Fibroblast of mammary gland (primary cell): ENCODE measurements around the gene GAST.
A peak's percentile ranks its signal among the peaks of the same experiment; 100 is the strongest.
"Not testable (repeated sequence)": the region's sequence is repeated elsewhere in the genome, so short reads cannot be mapped to it uniquely, and the experiment has no call there.

Experiments
- DNase-seq: peaks from one replicate; pipeline ENCODE4 v3.0.0-alpha.2; 2010; ENCODE audit warnings: low read depth
- H3K4me3 ChIP-seq: 2 replicates; pipeline ENCODE4 v1.5.1; 2011; ENCODE audit warnings: low read depth, mild to moderate bottlenecking, low read length, moderate library complexity; ENCODE audit not compliant: control insufficient read depth
- TF ChIP-seq, protein P1 (sequence below): conservative IDR thresholded peaks from 2 replicates; pipeline ENCODE4 v1.5.1; 2011; ENCODE audit warnings: low read depth, low read length, inconsistent platforms; ENCODE audit not compliant: control insufficient read depth, insufficient read depth

Gene GAST

DNA sequence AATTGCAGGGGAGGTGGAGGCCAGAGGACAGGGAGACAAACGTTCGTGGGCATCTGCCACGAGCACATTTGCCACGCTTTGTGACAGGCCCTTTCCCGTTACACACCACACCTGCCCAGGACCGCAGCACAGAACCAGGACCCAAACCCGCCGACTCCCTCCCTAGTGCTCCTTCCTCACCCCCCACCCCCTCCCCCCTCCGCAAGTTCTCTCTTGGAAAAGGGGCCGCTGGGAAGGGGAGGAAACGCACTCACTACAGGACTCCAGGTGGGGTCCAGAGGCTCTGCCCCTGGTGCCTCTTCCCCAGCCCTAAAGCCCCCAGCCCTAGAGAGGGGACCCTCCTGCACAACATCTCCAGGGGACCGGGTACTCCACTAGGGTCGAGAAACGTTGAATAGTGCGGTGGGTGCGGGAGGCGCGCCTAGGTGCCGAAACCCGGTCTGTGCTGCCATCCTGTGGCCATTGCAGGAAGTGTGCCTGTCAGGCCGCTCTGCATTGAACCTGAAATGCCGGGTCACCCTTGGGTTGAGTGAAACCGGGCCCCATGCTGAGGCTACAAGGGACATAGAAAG, 45.3 kb upstream of the GAST start:
- peak; percentile 66 for DNase-seq
- peak overlapping the region; percentile 52 for H3K4me3 ChIP-seq
- TF ChIP-seq, protein P1, sequence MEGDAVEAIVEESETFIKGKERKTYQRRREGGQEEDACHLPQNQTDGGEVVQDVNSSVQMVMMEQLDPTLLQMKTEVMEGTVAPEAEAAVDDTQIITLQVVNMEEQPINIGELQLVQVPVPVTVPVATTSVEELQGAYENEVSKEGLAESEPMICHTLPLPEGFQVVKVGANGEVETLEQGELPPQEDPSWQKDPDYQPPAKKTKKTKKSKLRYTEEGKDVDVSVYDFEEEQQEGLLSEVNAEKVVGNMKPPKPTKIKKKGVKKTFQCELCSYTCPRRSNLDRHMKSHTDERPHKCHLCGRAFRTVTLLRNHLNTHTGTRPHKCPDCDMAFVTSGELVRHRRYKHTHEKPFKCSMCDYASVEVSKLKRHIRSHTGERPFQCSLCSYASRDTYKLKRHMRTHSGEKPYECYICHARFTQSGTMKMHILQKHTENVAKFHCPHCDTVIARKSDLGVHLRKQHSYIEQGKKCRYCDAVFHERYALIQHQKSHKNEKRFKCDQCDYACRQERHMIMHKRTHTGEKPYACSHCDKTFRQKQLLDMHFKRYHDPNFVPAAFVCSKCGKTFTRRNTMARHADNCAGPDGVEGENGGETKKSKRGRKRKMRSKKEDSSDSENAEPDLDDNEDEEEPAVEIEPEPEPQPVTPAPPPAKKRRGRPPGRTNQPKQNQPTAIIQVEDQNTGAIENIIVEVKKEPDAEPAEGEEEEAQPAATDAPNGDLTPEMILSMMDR, result peak; percentile 83

DNA sequence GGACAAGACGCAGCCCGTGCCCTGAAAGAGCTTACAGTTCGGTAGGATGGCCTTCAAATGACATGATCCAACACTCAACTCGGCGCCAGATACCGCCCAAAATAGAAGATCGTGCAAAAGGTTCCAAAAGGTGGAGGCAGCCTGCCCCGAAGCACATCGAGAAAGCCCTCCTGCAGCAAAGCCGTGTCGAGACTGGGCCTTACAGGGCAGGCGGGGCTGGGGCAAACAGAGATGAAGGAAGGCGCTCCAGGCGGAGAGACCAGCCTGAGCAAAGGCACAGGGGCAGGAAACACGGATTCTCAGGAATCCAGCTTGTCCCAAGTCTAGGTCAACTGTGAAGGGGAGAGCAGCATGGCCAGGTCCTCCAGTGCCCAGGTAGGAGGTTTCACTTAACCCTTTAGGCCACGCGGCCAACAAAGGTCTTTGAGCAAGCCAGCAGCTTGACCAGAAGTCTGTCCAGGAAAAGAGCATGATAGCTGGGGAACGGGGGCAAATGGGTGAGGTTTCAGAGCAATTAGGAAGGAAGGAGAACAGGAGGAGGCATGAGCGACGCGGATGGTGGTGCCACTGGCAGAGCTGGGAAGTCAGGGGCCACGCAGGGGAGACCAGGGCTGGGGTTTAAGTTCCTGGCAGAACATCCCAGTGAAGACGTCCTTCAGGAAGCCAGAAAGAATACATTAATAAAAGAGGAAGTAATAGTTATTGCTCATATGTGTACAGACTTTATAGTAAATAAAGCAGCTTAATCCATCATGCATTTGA, 44.7 kb upstream of the GAST start:
- H3K4me3 ChIP-seq, result no peak overlapping the region
- no peak for DNase-seq
- TF ChIP-seq, protein P1, result no peak

DNA sequence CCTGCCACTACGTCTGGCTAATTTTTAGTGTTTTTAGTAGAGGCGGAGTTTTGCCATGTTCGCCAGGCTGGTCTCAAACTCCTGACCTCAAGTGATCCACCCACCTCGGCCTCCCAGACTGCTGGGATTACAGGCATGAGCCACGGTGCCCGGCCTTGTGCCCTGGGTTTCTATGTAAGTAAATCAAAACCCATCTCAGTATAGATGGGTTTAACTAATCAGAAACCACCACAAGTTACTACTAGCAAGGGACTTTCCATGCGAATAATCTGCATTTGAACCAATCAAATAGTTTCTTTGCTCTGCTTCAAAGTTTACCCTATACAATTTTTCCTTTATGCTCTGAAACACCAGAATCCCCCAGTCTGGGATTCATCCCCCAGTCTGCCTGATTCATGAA, 40.0 kb upstream of the GAST start:
- DNase-seq, result no peak
- no peak overlapping the region for H3K4me3 ChIP-seq
- TF ChIP-seq, protein P1, result no peak

DNA sequence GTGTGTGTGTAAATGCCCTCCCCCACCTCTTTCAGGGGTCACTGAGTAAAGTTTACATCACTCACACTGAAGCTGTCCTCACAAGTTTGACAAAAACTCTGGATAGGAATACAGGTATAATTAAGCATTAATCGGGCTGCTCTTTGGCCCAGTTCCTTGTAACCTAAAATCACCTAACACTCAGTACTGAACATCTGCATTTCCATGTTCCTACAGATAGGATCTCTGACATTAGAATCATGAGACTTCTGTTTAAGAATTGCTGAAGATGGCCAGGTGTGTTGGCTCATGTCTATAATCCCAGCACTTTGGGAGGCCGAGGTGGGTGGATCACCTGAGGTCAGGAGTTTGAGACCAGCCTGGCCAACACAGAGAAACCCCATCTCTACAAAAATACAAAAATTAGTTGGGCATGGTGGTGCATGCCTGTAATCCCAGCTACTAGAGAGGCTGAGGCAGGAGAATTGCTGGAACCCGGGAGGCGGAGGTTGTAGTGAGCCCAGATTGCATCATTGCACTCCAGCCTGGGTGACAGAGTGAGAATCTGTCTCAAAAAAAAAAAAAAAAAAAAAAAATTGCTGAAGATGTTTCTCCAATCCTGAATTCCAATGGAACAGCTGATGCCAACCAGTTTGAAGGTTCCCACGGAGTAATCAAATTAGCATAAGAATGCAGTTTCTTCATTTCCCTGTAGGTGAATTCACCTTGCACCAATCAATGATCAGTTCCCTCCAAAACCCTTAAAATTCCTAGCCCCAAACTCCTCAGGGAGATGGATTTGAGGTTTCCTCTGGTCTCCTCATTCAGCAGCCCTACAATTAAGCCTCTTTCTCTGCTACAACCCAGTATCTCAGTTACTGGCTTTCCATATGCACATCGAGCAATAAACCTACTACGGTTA, 36.7 kb upstream of the GAST start:
- not testable (repeated sequence) for DNase-seq, H3K4me3 ChIP-seq

DNA sequence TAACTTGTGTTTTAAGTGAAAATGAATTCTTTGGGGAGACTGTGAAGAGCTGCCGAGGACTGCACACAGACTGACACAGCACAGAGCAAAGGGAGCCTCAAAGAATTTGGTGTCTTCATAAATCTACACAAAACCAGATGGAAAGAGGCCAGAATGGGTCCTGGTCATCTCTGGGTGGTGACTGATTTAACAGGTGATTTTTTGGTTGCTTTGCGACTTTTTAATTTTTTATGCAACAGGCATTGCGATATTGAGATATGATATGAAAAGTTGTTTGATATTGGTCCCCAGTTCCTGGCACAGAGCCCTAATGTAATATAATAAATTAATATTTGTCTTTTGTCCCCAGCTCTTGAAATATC, 36.1 kb upstream of the GAST start:
- DNase-seq, result no peak
- TF ChIP-seq, protein P1, result no peak
- H3K4me3 ChIP-seq, result no peak overlapping the region

DNA sequence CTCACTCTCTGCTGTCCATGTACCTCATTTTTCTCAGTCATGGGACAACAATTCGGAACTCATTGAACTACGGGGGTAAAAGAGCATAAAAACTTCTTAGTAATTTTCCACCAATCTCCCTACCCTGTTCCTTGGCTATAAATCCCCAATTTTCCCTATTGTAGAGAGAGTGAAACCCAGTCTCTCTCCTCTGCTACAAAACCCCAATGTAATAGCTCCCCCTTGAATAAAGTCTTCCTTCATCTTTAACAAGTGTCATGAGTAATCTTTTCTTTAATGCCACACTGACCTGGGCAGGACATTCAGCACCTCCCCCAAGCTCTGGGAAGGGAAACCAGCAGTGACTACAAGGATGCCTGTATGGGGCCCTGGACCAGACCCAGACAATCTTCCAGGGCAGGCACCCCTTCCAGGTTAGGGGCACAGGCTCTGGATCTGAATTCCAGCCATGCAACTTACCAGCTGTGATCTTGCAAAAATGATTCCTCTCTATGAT, 33.7 kb upstream of the GAST start:
- DNase-seq, result no peak
- no peak overlapping the region for H3K4me3 ChIP-seq
- TF ChIP-seq, protein P1, result no peak
